Smooth muscle cell (in vitro differentiated cells): ENCODE results near the gene VPS41. TPM values are rescaled to one million over a fixed set of nuclear protein-coding genes. Genes with fewer than 3 reads are reported as not detected.

ENCODE experiments used
- DNase-seq: peaks from one replicate; lab custom pipeline; 2025; ENCODE audit not compliant: unreplicated experiment; lab: John Stamatoyannopoulos, UW
- H2AFZ ChIP-seq: fragments of 200-600 bp; sonication (generic); 2 replicates; pipeline ENCODE4 v1.6.0; 2016; ENCODE audit warnings: antibody characterized with exemption, low read depth, mild to moderate bottlenecking
- H3F3A ChIP-seq: fragments of 200-600 bp; sonication (generic); 2 replicates; pipeline ENCODE4 v1.6.0; 2017; ENCODE audit warnings: antibody characterized with exemption, low read depth
- H3K27ac ChIP-seq: fragments of 200-600 bp; sonication (generic); 2 replicates; pipeline ENCODE4 v1.5.1; 2016; ENCODE audit warnings: low read depth, mild to moderate bottlenecking
- H3K27me3 ChIP-seq: fragments of 200-600 bp; sonication (generic); 2 replicates; pipeline ENCODE4 v1.6.1; 2016; ENCODE audit warnings: low read depth, mild to moderate bottlenecking
- H3K36me3 ChIP-seq: fragments of 200-600 bp; sonication (generic); 2 replicates; pipeline ENCODE4 v1.5.1; 2016; ENCODE audit warnings: low read depth
- H3K4me1 ChIP-seq: fragments of 200-600 bp; sonication (generic); 2 replicates; pipeline ENCODE4 v1.5.1; 2016; ENCODE audit warnings: low read depth
- H3K4me2 ChIP-seq: fragments of 200-600 bp; sonication (generic); 2 replicates; pipeline ENCODE4 v1.6.0; 2016; ENCODE audit warnings: mild to moderate bottlenecking
- H3K4me3 ChIP-seq: fragments of 200-600 bp; sonication (generic); 2 replicates; pipeline ENCODE4 v1.5.1; 2016; ENCODE audit warnings: mild to moderate bottlenecking
- H3K79me2 ChIP-seq: fragments of 200-600 bp; sonication (generic); 2 replicates; pipeline ENCODE4 v1.6.0; 2016; ENCODE audit warnings: low read depth, mild to moderate bottlenecking
- H3K9ac ChIP-seq: fragments of 200-600 bp; sonication (generic); 2 replicates; pipeline ENCODE4 v1.6.0; 2016; ENCODE audit warnings: low read depth
- H3K9me3 ChIP-seq: fragments of 200-600 bp; sonication (generic); replicated peaks from 2 replicates; pipeline ENCODE4 v1.5.1; 2016; ENCODE audit warnings: low read depth
- H4K20me1 ChIP-seq: fragments of 200-600 bp; sonication (generic); 2 replicates; pipeline ENCODE4 v1.6.0; 2016; ENCODE audit warnings: low read depth
- WGBS: methylation state at CpG from one replicate; pipeline ENCODE4 v1.1.7; 2016; ENCODE audit warnings: low lambda C conversion rate; 5-methylcytosine and 5-hydroxymethylcytosine counted together
- polyA plus RNA-seq: library from polyadenylated mRNA; unstranded; fragments of >200 nt; fragmentation: Nextera tagmentation; extraction: Ambion mirVana; gene quantifications from 2 replicates; pipeline ENCODE4 v1.2.1, GENCODE V29; 2016
- total RNA-seq: library from RNA; depleted of rRNA; stranded (reverse); fragments of >200 nt; gene quantifications from 2 replicates; pipeline ENCODE4 v1.2.3, GENCODE V29; 2014
- TF ChIP-seq, protein P1 (sequence below): fragments of 200-600 bp; sonication (generic); IDR thresholded peaks from 2 replicates; pipeline ENCODE4 v1.5.1; 2017; ENCODE audit warnings: borderline replicate concordance, mild to moderate bottlenecking, antibody characterized with exemption; ENCODE audit not compliant: insufficient read depth, poor library complexity, severe bottlenecking

VPS41 gene
- total and polyA plus RNA-seq, 2 experiments from 2014 or later = 22.1 to 39.7 TPM

- H3K4me1 ChIP-seq = peaks cover 3% of the 10 kb centered on the region
- no peak for DNase-seq
- H3K27ac ChIP-seq = no peak overlapping the region
- no peaks in the 10 kb centered on the region for H3K27me3 ChIP-seq
- WGBS = 96% methylated on average over 3 of the region's 3 CpGs
- H3K79me2 ChIP-seq = no peaks in the 10 kb centered on the region
- H3K9ac ChIP-seq = no peak overlapping the region
- H2AFZ ChIP-seq = no peak overlapping the region
- no peaks in the 10 kb centered on the region for H3K9me3 ChIP-seq
- no peaks in the 10 kb centered on the region for H3F3A ChIP-seq
- H4K20me1 ChIP-seq = no peaks in the 10 kb centered on the region
- H3K4me3 ChIP-seq = no peak overlapping the region
- TF ChIP-seq, protein P1, sequence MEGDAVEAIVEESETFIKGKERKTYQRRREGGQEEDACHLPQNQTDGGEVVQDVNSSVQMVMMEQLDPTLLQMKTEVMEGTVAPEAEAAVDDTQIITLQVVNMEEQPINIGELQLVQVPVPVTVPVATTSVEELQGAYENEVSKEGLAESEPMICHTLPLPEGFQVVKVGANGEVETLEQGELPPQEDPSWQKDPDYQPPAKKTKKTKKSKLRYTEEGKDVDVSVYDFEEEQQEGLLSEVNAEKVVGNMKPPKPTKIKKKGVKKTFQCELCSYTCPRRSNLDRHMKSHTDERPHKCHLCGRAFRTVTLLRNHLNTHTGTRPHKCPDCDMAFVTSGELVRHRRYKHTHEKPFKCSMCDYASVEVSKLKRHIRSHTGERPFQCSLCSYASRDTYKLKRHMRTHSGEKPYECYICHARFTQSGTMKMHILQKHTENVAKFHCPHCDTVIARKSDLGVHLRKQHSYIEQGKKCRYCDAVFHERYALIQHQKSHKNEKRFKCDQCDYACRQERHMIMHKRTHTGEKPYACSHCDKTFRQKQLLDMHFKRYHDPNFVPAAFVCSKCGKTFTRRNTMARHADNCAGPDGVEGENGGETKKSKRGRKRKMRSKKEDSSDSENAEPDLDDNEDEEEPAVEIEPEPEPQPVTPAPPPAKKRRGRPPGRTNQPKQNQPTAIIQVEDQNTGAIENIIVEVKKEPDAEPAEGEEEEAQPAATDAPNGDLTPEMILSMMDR = no peak
- no peak overlapping the region for H3K4me2 ChIP-seq
- no peaks in the 10 kb centered on the region for H3K36me3 ChIP-seq
Observed at GRCh38 chr7:38940774-38941173, 31.8 kb upstream of the VPS41 start.

GRCh38 chr7:38938589-38938988 is 29.6 kb upstream of the VPS41 start:
- H3K27ac ChIP-seq = no peak overlapping the region
- H2AFZ ChIP-seq = no peak overlapping the region
- H3K79me2 ChIP-seq = no peaks in the 10 kb centered on the region
- no peaks in the 10 kb centered on the region for H3K9me3 ChIP-seq
- no peak for DNase-seq
- H3K4me2 ChIP-seq = no peak overlapping the region
- peaks cover 3% of the 10 kb centered on the region for H3K4me1 ChIP-seq
- H3K27me3 ChIP-seq = no peaks in the 10 kb centered on the region
- WGBS = 63% methylated on average over 4 of the region's 4 CpGs
- no peak overlapping the region for H3K4me3 ChIP-seq
- H4K20me1 ChIP-seq = no peaks in the 10 kb centered on the region
- no peak overlapping the region for H3K9ac ChIP-seq
- no peaks in the 10 kb centered on the region for H3F3A ChIP-seq
- TF ChIP-seq, protein P1 = no peak
- H3K36me3 ChIP-seq = no peaks in the 10 kb centered on the region

DNA sequence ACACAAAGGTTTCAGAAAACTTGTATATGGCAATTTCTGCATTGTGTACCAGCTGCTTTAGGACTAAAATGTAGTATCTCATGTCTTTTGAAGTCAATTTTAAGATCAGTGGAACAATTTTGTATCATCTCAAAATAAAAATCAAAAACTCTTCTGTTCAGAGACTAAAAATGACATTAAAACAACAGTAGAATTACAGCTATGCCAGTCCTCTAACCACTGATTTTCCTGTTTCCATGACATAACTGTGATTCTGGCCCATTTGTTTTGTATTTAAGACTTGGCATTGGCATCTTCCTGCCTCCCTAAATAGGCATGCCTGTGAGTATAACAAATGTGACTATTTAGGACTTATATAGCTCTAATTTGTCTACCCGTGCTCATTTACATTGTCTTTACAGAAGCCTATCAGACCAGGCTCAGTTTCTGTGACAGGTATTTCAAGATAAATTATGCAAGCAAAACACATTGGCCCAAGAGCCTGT is 29.1 kb upstream of the VPS41 start:
- H3K4me3 ChIP-seq = no peak overlapping the region
- H3K36me3 ChIP-seq = no peaks in the 10 kb centered on the region
- no peaks in the 10 kb centered on the region for H3K27me3 ChIP-seq
- H3K4me2 ChIP-seq = no peak overlapping the region
- no peaks in the 10 kb centered on the region for H3F3A ChIP-seq
- H2AFZ ChIP-seq = no peak overlapping the region
- H3K79me2 ChIP-seq = no peaks in the 10 kb centered on the region
- DNase-seq = no peak
- no peak overlapping the region for H3K27ac ChIP-seq
- no peak overlapping the region for H3K9ac ChIP-seq
- no peaks in the 10 kb centered on the region for H3K9me3 ChIP-seq
- peaks cover 3% of the 10 kb centered on the region for H3K4me1 ChIP-seq
- WGBS = 85% methylated on average over 1 of the region's 1 CpG
- no peaks in the 10 kb centered on the region for H4K20me1 ChIP-seq
- TF ChIP-seq, protein P1 = no peak

GRCh38 chr7:38936641-38937040 is 27.6 kb upstream of the VPS41 start:
- Histone ChIP-seq H3K9ac (no peak overlapping the region), H3K4me1 (peaks cover 3% of the 10 kb centered on the region), H2AFZ (no peak overlapping the region), H4K20me1 (no peaks in the 10 kb centered on the region), H3K9me3 (no peaks in the 10 kb centered on the region), H3K27me3 (no peaks in the 10 kb centered on the region), H3K4me3 (no peak overlapping the region), H3K36me3 (no peaks in the 10 kb centered on the region), H3K4me2 (no peak overlapping the region), H3F3A (no peaks in the 10 kb centered on the region), H3K27ac (no peak overlapping the region), H3K79me2 (no peaks in the 10 kb centered on the region)
- DNase-seq = no peak
- 100% methylated on average over 1 of the region's 1 CpG for WGBS
- TF ChIP-seq, protein P1 = no peak
